ENCODE results near the gene ANXA1. TPM values are rescaled to one million over a fixed set of nuclear protein-coding genes. Genes with fewer than 3 reads are reported as not detected.

ANXA1 gene
- total and polyA plus RNA-seq, 2 experiments from 2014 or later, result 1,002 to 1,010 TPM

DNA sequence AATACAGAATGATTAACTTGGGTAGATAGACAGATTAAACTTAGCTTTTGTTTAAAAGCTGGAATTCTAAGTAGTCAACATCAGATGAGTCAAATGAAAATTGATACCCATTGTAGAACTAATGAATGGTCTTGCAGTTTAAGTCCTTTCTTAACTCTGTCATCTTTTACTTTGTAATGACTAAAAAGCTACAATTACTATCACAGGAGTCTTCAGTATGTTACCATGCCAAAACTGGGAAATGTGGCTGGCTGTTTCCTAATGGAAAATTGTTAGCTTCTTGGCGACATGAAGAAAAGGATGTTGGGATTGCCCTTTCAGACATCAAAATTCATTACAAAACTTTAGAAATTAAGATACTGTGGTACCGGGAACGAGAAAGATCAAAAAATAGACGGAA is 20.2 kb upstream of the ANXA1 start:
- Histone ChIP-seq H4K20me1 (ENCODE audit: insufficient read depth) (no peaks in the 10 kb centered on the region), H3F3A (ENCODE audit: insufficient read depth) (peaks cover 34% of the 10 kb centered on the region), H3K9me2 (ENCODE audit: insufficient read depth) (no peaks in the 10 kb centered on the region), H3K79me2 (ENCODE audit: insufficient read depth) (no peaks in the 10 kb centered on the region), H3K36me3 (ENCODE audit: low read depth) (no peaks in the 10 kb centered on the region), H3K4me2 (ENCODE audit: unreplicated experiment) (peak overlapping the region; percentile 94), H3K9me3 (ENCODE audit: low read depth) (no peaks in the 10 kb centered on the region), H3K4me1 (ENCODE audit: insufficient read depth) (peaks cover 35% of the 10 kb centered on the region), H3K27me3 (replicated peaks; ENCODE audit: insufficient read depth) (no peaks in the 10 kb centered on the region), H2AFZ (peak overlapping the region; percentile 85), H3K9ac (peak overlapping the region; percentile 88), H3K4me3 (peak overlapping the region; percentile 85), H3K27ac (peak overlapping the region; percentile 90)
- TF ChIP-seq EZH2 (IDR thresholded peaks at IDR 0.05; ENCODE audit: insufficient read depth, poor library complexity, severe bottlenecking) (no peak), EZH2phosphoT487 (IDR thresholded peaks at IDR 0.05; ENCODE audit: insufficient read depth, low read depth) (no peak)
- in situ Hi-C loops (cut with MboI), result no loop called here
- 2 to 5% methylated on average over 4 of the region's 4 CpGs for WGBS, 2 experiments (ENCODE audit: low coverage in 1 of 2, low lambda C conversion rate in 2 of 2, missing lambda C conversion rate in 2 of 2)
- DNase-seq, result peak; percentile 56

DNA sequence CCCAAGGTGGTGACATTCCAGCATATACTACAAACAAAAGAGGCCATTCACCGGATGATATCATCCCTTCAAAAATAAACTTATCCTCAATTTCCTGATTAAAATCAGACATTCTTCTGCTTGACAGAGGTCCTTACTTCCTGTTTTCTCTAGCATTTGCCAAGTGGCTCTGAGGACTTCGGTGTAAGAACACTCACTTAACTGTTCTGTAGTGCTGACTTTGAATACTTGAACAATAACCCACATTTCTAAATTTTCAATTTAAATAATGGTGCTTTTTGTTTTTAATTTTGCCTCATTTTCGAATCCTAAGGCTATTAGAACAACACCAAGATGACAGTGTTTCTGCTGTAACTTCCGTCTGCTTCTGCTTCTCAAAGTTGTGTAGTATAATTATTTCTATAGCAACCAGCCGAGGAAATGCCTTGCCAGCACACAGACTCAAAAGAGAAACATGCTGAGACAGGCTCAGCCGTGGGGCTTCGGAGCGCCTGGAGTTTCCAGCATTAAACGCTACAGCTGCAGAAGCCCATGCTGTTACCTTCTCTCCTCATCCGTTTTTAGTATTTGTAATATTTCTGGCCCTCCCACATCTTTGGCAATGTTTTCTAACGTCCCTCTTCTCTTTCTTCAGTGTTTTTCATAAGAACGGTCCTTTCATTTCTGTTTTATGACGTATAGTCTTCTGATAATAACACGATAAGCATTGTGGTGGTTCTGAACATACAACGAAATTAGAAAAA is 19.5 kb upstream of the ANXA1 start:
- H2AFZ ChIP-seq, result peak overlapping the region; percentile 85
- peak overlapping the region; percentile 90 for H3K27ac ChIP-seq
- no peaks in the 10 kb centered on the region for H3K9me3 ChIP-seq (ENCODE audit: low read depth)
- peak overlapping the region; percentile 88 for H3K9ac ChIP-seq
- H3K4me3 ChIP-seq, result peak overlapping the region; percentile 85
- H3K79me2 ChIP-seq (ENCODE audit: insufficient read depth), result no peaks in the 10 kb centered on the region
- H3K27me3 ChIP-seq (replicated peaks; ENCODE audit: insufficient read depth), result no peaks in the 10 kb centered on the region
- no peak for TF ChIP-seq EZH2phosphoT487 (IDR thresholded peaks at IDR 0.05; ENCODE audit: insufficient read depth, low read depth)
- no peak for TF ChIP-seq EZH2 (IDR thresholded peaks at IDR 0.05; ENCODE audit: insufficient read depth, poor library complexity, severe bottlenecking)
- 1 to 2% methylated on average over 15 of the region's 15 CpGs for WGBS, 2 experiments (ENCODE audit: low coverage in 1 of 2, low lambda C conversion rate in 2 of 2, missing lambda C conversion rate in 2 of 2)
- H3K9me2 ChIP-seq (ENCODE audit: insufficient read depth), result no peaks in the 10 kb centered on the region
- peaks cover 39% of the 10 kb centered on the region for H3K4me1 ChIP-seq (ENCODE audit: insufficient read depth)
- peak; percentile 94 for DNase-seq
- no peaks in the 10 kb centered on the region for H4K20me1 ChIP-seq (ENCODE audit: insufficient read depth)
- in situ Hi-C loops (cut with MboI), result no loop called here
- H3F3A ChIP-seq (ENCODE audit: insufficient read depth), result peaks cover 34% of the 10 kb centered on the region
- no peaks in the 10 kb centered on the region for H3K36me3 ChIP-seq (ENCODE audit: low read depth)
- peak overlapping the region; percentile 94 for H3K4me2 ChIP-seq (ENCODE audit: unreplicated experiment)

DNA sequence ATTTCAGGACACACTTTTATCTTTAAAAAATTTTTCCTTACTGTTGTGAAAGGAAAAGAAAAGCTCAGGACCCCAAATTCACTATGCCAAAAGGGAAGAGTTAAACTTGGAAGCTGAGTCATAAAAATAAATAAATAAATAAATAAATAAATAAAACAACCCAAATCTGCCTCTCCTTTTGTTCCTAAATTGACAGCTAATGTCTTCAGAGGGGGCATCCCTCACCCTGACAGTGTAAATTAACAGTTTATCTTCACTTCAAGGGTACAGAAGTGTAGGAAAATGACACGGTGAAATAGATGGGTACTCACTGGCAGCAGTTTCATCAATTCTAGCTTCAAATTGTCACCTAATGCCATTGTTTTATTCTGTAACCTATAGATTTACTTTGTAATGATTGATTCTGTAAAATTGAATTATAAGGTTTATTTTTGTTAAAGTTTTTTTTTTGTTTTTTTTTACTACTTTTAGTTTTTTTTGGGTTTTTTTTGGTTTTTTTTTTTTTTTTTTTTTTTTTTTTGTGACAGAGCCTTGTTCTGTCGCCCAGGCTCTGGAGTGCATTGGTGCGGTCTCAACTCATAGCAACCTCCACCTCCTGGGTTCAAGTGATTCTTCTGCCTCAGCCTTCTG is 18.5 kb upstream of the ANXA1 start:
- Histone ChIP-seq H4K20me1 (ENCODE audit: insufficient read depth) (no peaks in the 10 kb centered on the region), H2AFZ (peak overlapping the region; percentile 85), H3K27me3 (replicated peaks; ENCODE audit: insufficient read depth) (no peaks in the 10 kb centered on the region), H3K9ac (peak overlapping the region; percentile 88), H3K36me3 (ENCODE audit: low read depth) (no peaks in the 10 kb centered on the region), H3K79me2 (ENCODE audit: insufficient read depth) (no peaks in the 10 kb centered on the region), H3K27ac (peak overlapping the region; percentile 90), H3K4me2 (ENCODE audit: unreplicated experiment) (peak overlapping the region; percentile 94), H3F3A (ENCODE audit: insufficient read depth) (peaks cover 34% of the 10 kb centered on the region), H3K4me1 (ENCODE audit: insufficient read depth) (peaks cover 48% of the 10 kb centered on the region), H3K4me3 (peak overlapping the region; percentile 85), H3K9me2 (ENCODE audit: insufficient read depth) (no peaks in the 10 kb centered on the region), H3K9me3 (ENCODE audit: low read depth) (no peaks in the 10 kb centered on the region)
- 40 to 56% methylated on average over 3 of the region's 3 CpGs for WGBS, 2 experiments (ENCODE audit: low coverage in 1 of 2, low lambda C conversion rate in 2 of 2, missing lambda C conversion rate in 2 of 2)
- in situ Hi-C loops (cut with MboI), result no loop called here
- no peak for TF ChIP-seq EZH2phosphoT487 (IDR thresholded peaks at IDR 0.05; ENCODE audit: insufficient read depth, low read depth)
- TF ChIP-seq EZH2 (IDR thresholded peaks at IDR 0.05; ENCODE audit: insufficient read depth, poor library complexity, severe bottlenecking), result no peak
- peak; percentile 35 for DNase-seq

- H3K36me3 ChIP-seq (ENCODE audit: low read depth), result no peaks in the 10 kb centered on the region
- H3K9ac ChIP-seq, result no peak overlapping the region
- peak overlapping the region; percentile 25; the same call in 1 of the 2 replicates for H2AFZ ChIP-seq
- peak overlapping the region; percentile 65 for H3K27ac ChIP-seq
- 46 to 50% methylated on average over 2 of the region's 2 CpGs for WGBS, 2 experiments (ENCODE audit: low coverage in 1 of 2, low lambda C conversion rate in 2 of 2, missing lambda C conversion rate in 2 of 2)
- H3K4me1 ChIP-seq (ENCODE audit: insufficient read depth), result peaks cover 49% of the 10 kb centered on the region
- in situ Hi-C loops (cut with MboI), result no loop called here
- no peak overlapping the region for H3K4me2 ChIP-seq (ENCODE audit: unreplicated experiment)
- no peak overlapping the region for H3K4me3 ChIP-seq
- H3K9me2 ChIP-seq (ENCODE audit: insufficient read depth), result no peaks in the 10 kb centered on the region
- H4K20me1 ChIP-seq (ENCODE audit: insufficient read depth), result no peaks in the 10 kb centered on the region
- H3K79me2 ChIP-seq (ENCODE audit: insufficient read depth), result no peaks in the 10 kb centered on the region
- peaks cover 34% of the 10 kb centered on the region for H3F3A ChIP-seq (ENCODE audit: insufficient read depth)
- DNase-seq, result peak; percentile 76
- H3K9me3 ChIP-seq (ENCODE audit: low read depth), result no peaks in the 10 kb centered on the region
- no peak for TF ChIP-seq EZH2phosphoT487 (IDR thresholded peaks at IDR 0.05; ENCODE audit: insufficient read depth, low read depth)
- no peak for TF ChIP-seq EZH2 (IDR thresholded peaks at IDR 0.05; ENCODE audit: insufficient read depth, poor library complexity, severe bottlenecking)
- H3K27me3 ChIP-seq (replicated peaks; ENCODE audit: insufficient read depth), result no peaks in the 10 kb centered on the region
These were observed 17.7 kb upstream of the ANXA1 start for GRCh38 chr9:73133921-73134407.
